Measurements from ENCODE around the gene MAN1A1.

GRCh38 chr6:119323931-119324330 is 25.6 kb downstream of the MAN1A1 start:
- TF ChIP-seq CTCF (IDR thresholded peaks at IDR 0.05; ENCODE audit: insufficient read depth, low read length, poor library complexity, severe bottlenecking) (no peak), EZH2phosphoT487 (conservative IDR thresholded peaks at IDR 0.05; ENCODE audit: low read length) (no peak)

Data from SU-DHL-6 (cell line).